GM04503 (cell line): Measurements from ENCODE around the gene ARHGEF40.

Source experiments
- DNase-seq: peaks from one replicate; pipeline ENCODE4 v3.0.0-alpha.2; 2012; ENCODE audit warnings: low read depth

ARHGEF40 gene

GRCh38 chr14:21083565-21084325 lies 13.6 kb downstream of the ARHGEF40 start:
- DNase-seq = no peak

GRCh38 chr14:21084396-21084795 lies 14.3 kb downstream of the ARHGEF40 start:
- DNase-seq = no peak

- peak; percentile 51 for DNase-seq
These were observed 15.1 kb downstream of the ARHGEF40 start for GRCh38 chr14:21084998-21085853.

- DNase-seq = no peak
These were observed 16.8 kb downstream of the ARHGEF40 start for GRCh38 chr14:21086908-21087293.

GRCh38 chr14:21087294-21088091 lies 17.4 kb downstream of the ARHGEF40 start:
- peak; percentile 82 for DNase-seq

- DNase-seq = no peak
These were observed 18.6 kb downstream of the ARHGEF40 start for GRCh38 chr14:21088687-21089086.

GRCh38 chr14:21089271-21089670 lies 19.2 kb downstream of the ARHGEF40 start:
- DNase-seq = no peak

GRCh38 chr14:21089877-21090193 lies 19.7 kb downstream of the ARHGEF40 start:
- no peak for DNase-seq

- no peak for DNase-seq
These were observed 20.3 kb downstream of the ARHGEF40 start for GRCh38 chr14:21090194-21090939.

- DNase-seq = no peak
These were observed 21.0 kb downstream of the ARHGEF40 start for GRCh38 chr14:21090940-21091663.

GRCh38 chr14:21091821-21092272 lies 21.7 kb downstream of the ARHGEF40 start:
- DNase-seq = no peak

GRCh38 chr14:21092273-21093011 lies 22.3 kb downstream of the ARHGEF40 start:
- no peak for DNase-seq

- no peak for DNase-seq
These were observed 22.9 kb downstream of the ARHGEF40 start for GRCh38 chr14:21093018-21093417.

- no peak for DNase-seq
These were observed 23.9 kb downstream of the ARHGEF40 start for GRCh38 chr14:21093769-21094681.

- DNase-seq = no peak
These were observed 25.5 kb downstream of the ARHGEF40 start for GRCh38 chr14:21095430-21096205.

GRCh38 chr14:21096438-21096837 lies 26.3 kb downstream of the ARHGEF40 start:
- no peak for DNase-seq

GRCh38 chr14:21096978-21097635 lies 27.0 kb downstream of the ARHGEF40 start:
- no peak for DNase-seq

- no peak for DNase-seq
These were observed 27.6 kb downstream of the ARHGEF40 start for GRCh38 chr14:21097636-21098075.
